Panc1 (cell line): Measurements from ENCODE around the gene SLC49A4. TPM values are rescaled to one million over a fixed set of nuclear protein-coding genes. Genes with fewer than 3 reads are reported as not detected.

ENCODE experiments used
- ATAC-seq: fragments of 200-7000 bp; cut with Tn5 transposase; 2 replicates; pipeline ENCODE4 v1.9.1; 2020; ENCODE audit warnings: mild to moderate bottlenecking, moderate library complexity
- BruUV-seq: library from RNA; stranded (reverse); fragments of 400-500 nt; replicated peaks from 2 replicates; lab custom pipeline; 2021; lab: Mats Ljungman, UMichigan
- CTCF ChIA-PET: fragments of 300-600 bp; sonication (Branson Sonifier 250); formaldehyde crosslinking; loops from one replicate; lab custom pipeline; 2022; ENCODE audit warnings: antibody characterized with exemption; lab: Charles Lee
- POLR2A ChIA-PET: fragments of 300-600 bp; sonication (Branson Sonifier 250); formaldehyde crosslinking; loops from one replicate; lab custom pipeline; 2022; ENCODE audit warnings: antibody characterized with exemption; lab: Charles Lee
- DNase-seq: peaks from one replicate; pipeline ENCODE4 v3.0.0-alpha.2; 2010; ENCODE audit warnings: low read depth, low spot score
- H3K27ac ChIP-seq: 2 replicates; pipeline ENCODE4 v1.5.1; 2011; ENCODE audit warnings: mild to moderate bottlenecking, low read length, inconsistent platforms
- H3K27me3 ChIP-seq: fragments of 200-500 bp; sonication (Bioruptor generic); 2 replicates; pipeline ENCODE4 v1.6.0; 2014; ENCODE audit warnings: low read length, inconsistent platforms; ENCODE audit not compliant: control insufficient read depth, insufficient read depth
- H3K36me3 ChIP-seq: fragments of 200-500 bp; sonication (Bioruptor generic); 2 replicates; pipeline ENCODE4 v1.5.1; 2014; ENCODE audit warnings: inconsistent platforms, mild to moderate bottlenecking, low read length, moderate library complexity; ENCODE audit not compliant: control insufficient read depth, insufficient read depth
- H3K4me1 ChIP-seq: 2 replicates; pipeline ENCODE4 v1.5.1; 2011; ENCODE audit warnings: inconsistent platforms, mild to moderate bottlenecking, low read length, moderate library complexity; ENCODE audit not compliant: control insufficient read depth, insufficient read depth
- H3K4me3 ChIP-seq, 2 experiments: 2 replicates each; pipeline ENCODE4 v1.5.1; 2011 to 2012; ENCODE audit warnings: low read depth in 2 of 2, low read length in 2 of 2, mild to moderate bottlenecking in 2 of 2, inconsistent platforms in 1 of 2, moderate library complexity in 1 of 2
- H3K9me3 ChIP-seq: fragments of 200-500 bp; sonication (Bioruptor generic); 2 replicates; pipeline ENCODE4 v1.5.1; 2014; ENCODE audit warnings: low read depth, mild to moderate bottlenecking, inconsistent platforms, low read length, moderate library complexity; ENCODE audit not compliant: control insufficient read depth, insufficient read depth
- CTCF ChIP-seq: fragments of 450-650 bp; IDR thresholded peaks from 2 replicates; pipeline ENCODE4 v1.5.1; 2017; ENCODE audit warnings: mild to moderate bottlenecking
- POLR2AphosphoS5 ChIP-seq: IDR thresholded peaks from 2 replicates; pipeline ENCODE4 v1.6.1; 2012; ENCODE audit warnings: mild to moderate bottlenecking, low read depth, low read length, moderate library complexity
- REST ChIP-seq, 2 experiments: IDR thresholded peaks; 2 replicates each; pipeline ENCODE4 v1.6.1; 2011 to 2012; ENCODE audit warnings: low read depth in 2 of 2, control low read depth in 1 of 2, low read length in 1 of 2, mild to moderate bottlenecking in 1 of 2, moderate library complexity in 1 of 2; ENCODE audit not compliant: insufficient read depth in 1 of 2
- SIN3A ChIP-seq: IDR thresholded peaks from 2 replicates; pipeline ENCODE4 v1.6.1; 2012; ENCODE audit warnings: low read depth, mild to moderate bottlenecking, low read length, moderate library complexity, borderline replicate concordance; ENCODE audit not compliant: insufficient read depth
- TCF7L2 ChIP-seq: IDR thresholded peaks from 2 replicates; pipeline ENCODE4 v1.6.1; 2011; ENCODE audit warnings: mild to moderate bottlenecking, low read depth, low read length, inconsistent platforms
- in situ Hi-C: cut with HindIII; loops from 2 replicates; pipeline ENCODE4 v1.10.0; 2016; ENCODE audit warnings: low sequenced_read_pairs, low pct_unique_long_range_greater_than_20kb
- intact Hi-C: fragments of 100-400 bp; cut with micrococcal nuclease; formaldehyde crosslinking; loops from one replicate; pipeline ENCODE4 v1.10.0; 2022; ENCODE audit not compliant: unreplicated experiment
- total RNA-seq: library from RNA; stranded (reverse); gene quantifications from one replicate; pipeline ENCODE4 v1.2.1, GENCODE V29; 2021; ENCODE audit not compliant: unreplicated experiment

SLC49A4 gene
- total RNA-seq, 1 experiment from 2014 or later: 15.9 TPM

GRCh38 chr3:122755491-122755890 lies 39.4 kb upstream of the SLC49A4 start:
- intact Hi-C loops (loop anchor here (10.0 kb wide), 1 partner anchor 269 kb away; the partner anchor contains the start of gene SEMA5B), in situ Hi-C loops (no loop called here)
- ATAC-seq: no peak
- H3K27ac ChIP-seq: no peak overlapping the region
- BruUV-seq: no TSS peak
- H3K9me3 ChIP-seq: no peaks in the 10 kb centered on the region
- no peak overlapping the region for H3K4me3 ChIP-seq
- no peaks in the 10 kb centered on the region for H3K4me1 ChIP-seq
- no peaks in the 10 kb centered on the region for H3K27me3 ChIP-seq
- 0 out of 2 replicates have a peak, but pooled peaks cover 2% of the 10 kb centered on the region for H3K36me3 ChIP-seq
- DNase-seq: no peak
- POLR2A ChIA-PET: interaction anchor here (0.6 to 0.7 kb wide), 2 partner anchors 151 to 337 kb away, joined by 4 to 6 read pairs; no protein-coding TSS in a partner anchor
- CTCF ChIA-PET: interaction anchor here (0.5 to 1.6 kb wide), 7 partner anchors 11 to 273 kb away, joined by 3 to 7 read pairs (median 4); partner anchors contain the start of gene SEMA5B
- no peak for TF ChIP-seq POLR2AphosphoS5

- ChIA-PET POLR2A (interaction anchor here (0.6 kb wide), 2 partner anchors 58 to 769 kb away, joined by 9 to 20 read pairs; no protein-coding TSS in a partner anchor), CTCF (no interaction called here)
- in situ Hi-C loops: no loop called here
- Histone ChIP-seq H3K36me3 (0 out of 2 replicates have a peak, but pooled peaks cover 2% of the 10 kb centered on the region), H3K27ac (no peak overlapping the region), H3K27me3 (no peaks in the 10 kb centered on the region), H3K4me1 (no peaks in the 10 kb centered on the region), H3K9me3 (no peaks in the 10 kb centered on the region), H3K4me3 (no peak overlapping the region)
- DNase-seq: no peak
- no TSS peak for BruUV-seq
- TF ChIP-seq SIN3A: no peak
- no peak for TF ChIP-seq CTCF
- TF ChIP-seq REST (IDR thresholded peaks at IDR 0.05; ENCODE audit: insufficient read depth in 1 of 2, low read depth in 2 of 2, low read length in 1 of 2): no peak
- no peak for TF ChIP-seq TCF7L2
- no peak for TF ChIP-seq POLR2AphosphoS5
- intact Hi-C loops: loop anchor here (10.0 kb wide), 1 partner anchor 266 kb away; the partner anchor contains the start of gene SEMA5B
- ATAC-seq: no peak
These were observed 35.9 kb upstream of the SLC49A4 start for GRCh38 chr3:122758877-122759560.
